Esophagus squamous epithelium (tissue), 4 donors: Measurements from ENCODE around the gene ZNF606.

Source experiments
- POLR2A ChIP-seq, 4 donors: fragments of 450-650 bp; IDR thresholded peaks; one replicate each; pipeline ENCODE4 v1.6.1; 2017; ENCODE audit warnings: antibody characterized with exemption in 4 of 4, mild to moderate bottlenecking in 4 of 4, moderate library complexity in 3 of 4
- TF ChIP-seq, protein P1 (sequence below), 6 experiments: fragments of 450-650 bp in 4 of 6; fragments of 200-600 bp in 2 of 6; sonication (generic) in 2 of 6; IDR thresholded peaks; one replicate each; pipeline ENCODE4 v1.5.1; 2016 to 2019; ENCODE audit warnings: antibody characterized with exemption in 6 of 6, mild to moderate bottlenecking in 4 of 6, moderate library complexity in 4 of 6

DNA sequence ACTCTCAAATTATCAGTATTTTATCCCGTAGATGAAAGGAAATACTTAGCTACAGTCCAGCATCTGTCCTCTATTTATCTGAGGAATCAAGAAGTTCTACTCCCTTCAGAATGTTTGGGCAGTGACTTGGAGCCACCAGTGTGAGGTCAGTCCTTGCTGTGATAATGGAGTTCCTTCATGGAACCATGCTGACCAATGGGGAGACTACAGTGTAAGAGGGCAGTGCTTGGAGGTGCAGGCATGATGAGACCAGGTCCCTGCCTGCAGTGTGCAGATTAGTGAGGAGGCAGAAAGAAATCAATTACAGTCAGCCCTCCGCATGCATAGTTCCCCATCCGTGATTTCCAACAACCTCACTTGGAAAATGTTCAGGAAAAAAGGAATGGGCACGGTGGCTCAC, 28.2 kb downstream of the ZNF606 start, which contains the start of gene C19orf18:
- TF ChIP-seq, protein P1, sequence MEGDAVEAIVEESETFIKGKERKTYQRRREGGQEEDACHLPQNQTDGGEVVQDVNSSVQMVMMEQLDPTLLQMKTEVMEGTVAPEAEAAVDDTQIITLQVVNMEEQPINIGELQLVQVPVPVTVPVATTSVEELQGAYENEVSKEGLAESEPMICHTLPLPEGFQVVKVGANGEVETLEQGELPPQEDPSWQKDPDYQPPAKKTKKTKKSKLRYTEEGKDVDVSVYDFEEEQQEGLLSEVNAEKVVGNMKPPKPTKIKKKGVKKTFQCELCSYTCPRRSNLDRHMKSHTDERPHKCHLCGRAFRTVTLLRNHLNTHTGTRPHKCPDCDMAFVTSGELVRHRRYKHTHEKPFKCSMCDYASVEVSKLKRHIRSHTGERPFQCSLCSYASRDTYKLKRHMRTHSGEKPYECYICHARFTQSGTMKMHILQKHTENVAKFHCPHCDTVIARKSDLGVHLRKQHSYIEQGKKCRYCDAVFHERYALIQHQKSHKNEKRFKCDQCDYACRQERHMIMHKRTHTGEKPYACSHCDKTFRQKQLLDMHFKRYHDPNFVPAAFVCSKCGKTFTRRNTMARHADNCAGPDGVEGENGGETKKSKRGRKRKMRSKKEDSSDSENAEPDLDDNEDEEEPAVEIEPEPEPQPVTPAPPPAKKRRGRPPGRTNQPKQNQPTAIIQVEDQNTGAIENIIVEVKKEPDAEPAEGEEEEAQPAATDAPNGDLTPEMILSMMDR (IDR thresholded peaks at IDR 0.05): no peak
- no peak for TF ChIP-seq POLR2A (IDR thresholded peaks at IDR 0.05)
